HEK293 (cell line): ENCODE data around the gene PXYLP1.

Experiments used
- CTCF ChIP-seq: fragments of 450-650 bp; formaldehyde crosslinking; IDR thresholded peaks from 2 replicates; pipeline ENCODE4 v1.5.1; 2016; ENCODE audit warnings: missing biosample characterization, missing genetic modification characterization
- MYNN ChIP-seq: fragments of 450-650 bp; formaldehyde crosslinking; IDR thresholded peaks from 2 replicates; pipeline ENCODE4 v1.5.1; 2016; ENCODE audit warnings: missing biosample characterization, missing genetic modification characterization, borderline replicate concordance
- YY1 ChIP-seq: fragments of 450-650 bp; formaldehyde crosslinking; IDR thresholded peaks from 2 replicates; pipeline ENCODE4 v1.5.1; 2018; ENCODE audit warnings: missing biosample characterization, missing genetic modification characterization
- ZNF140 ChIP-seq: fragments of 450-650 bp; formaldehyde crosslinking; IDR thresholded peaks from 2 replicates; pipeline ENCODE4 v1.5.1; 2016; ENCODE audit warnings: missing biosample characterization, missing genetic modification characterization
- ZNF274 ChIP-seq, 2 experiments: fragments of 200-500 bp in 1 of 2; fragments of 450-650 bp in 1 of 2; sonication (Bioruptor generic) in 1 of 2; formaldehyde crosslinking in 1 of 2; IDR thresholded peaks; 2 replicates each; pipeline versions ENCODE4 v1.5.1 to v1.6.1; 2014 to 2016; ENCODE audit warnings: borderline replicate concordance in 1 of 2, inconsistent platforms in 1 of 2, low read length in 1 of 2, missing biosample characterization in 1 of 2, missing genetic modification characterization in 1 of 2
- ZNF501 ChIP-seq: fragments of 450-650 bp; formaldehyde crosslinking; IDR thresholded peaks from 2 replicates; pipeline ENCODE4 v1.5.1; 2016; ENCODE audit warnings: missing biosample characterization, missing genetic modification characterization
- ZSCAN5A ChIP-seq: fragments of 450-650 bp; formaldehyde crosslinking; IDR thresholded peaks from 2 replicates; pipeline ENCODE4 v1.5.1; 2016; ENCODE audit warnings: missing biosample characterization, missing genetic modification characterization

GRCh38 chr3:141278196-141279076, 46.8 kb downstream of the PXYLP1 start:
- TF ChIP-seq MYNN (tag by site-specific recombination), result no peak
- no peak for TF ChIP-seq ZNF274 (IDR thresholded peaks at IDR 0.05; ENCODE audit: low read length)
- TF ChIP-seq ZNF274 (tag by site-specific recombination; IDR thresholded peaks at IDR 0.05; ENCODE audit: borderline replicate concordance), result no peak
- no peak for TF ChIP-seq CTCF (tag by site-specific recombination)
- no peak for TF ChIP-seq ZSCAN5A (tag by site-specific recombination)
- no peak for TF ChIP-seq YY1
- no peak for TF ChIP-seq ZNF501
- TF ChIP-seq ZNF140 (tag by site-specific recombination), result no peak
